Activated CD4-positive, alpha-beta T cell treated with anti-CD3 and anti-CD28 coated beads, Interleukin-2, amount 10 ng/mL, durations not matched to agents 24 days and 14 days (primary cell): ENCODE measurements around the gene GAB3. TPM values are rescaled to one million over a fixed set of nuclear protein-coding genes. Genes with fewer than 3 reads are reported as not detected.
"Not testable (repeated sequence)": the region's sequence is repeated elsewhere in the genome, so short reads cannot be mapped to it uniquely, and the experiment has no call there.

Source experiments
- DNase-seq: peaks from one replicate; pipeline ENCODE4 v3.0.0; 2022
- H3K27ac Mint-ChIP-seq: one replicate; pipeline ENCODE4 v1.8.0; 2022; ENCODE audit warnings: mild to moderate bottlenecking, mixed read lengths
- H3K27me3 Mint-ChIP-seq: one replicate; pipeline ENCODE4 v1.8.0; 2022; ENCODE audit warnings: mixed read lengths
- H3K36me3 Mint-ChIP-seq: one replicate; pipeline ENCODE4 v1.8.0; 2022; ENCODE audit warnings: low read depth, mild to moderate bottlenecking, mixed read lengths
- H3K4me1 Mint-ChIP-seq: one replicate; pipeline ENCODE4 v1.8.0; 2021; ENCODE audit warnings: mixed read lengths
- H3K4me3 Mint-ChIP-seq: one replicate; pipeline ENCODE4 v1.8.0; 2022; ENCODE audit warnings: mild to moderate bottlenecking, moderate library complexity, mixed read lengths
- H3K9me3 Mint-ChIP-seq: one replicate; pipeline ENCODE4 v1.8.0; 2021; ENCODE audit warnings: mixed read lengths
- intact Hi-C: fragments of 100-400 bp; cut with micrococcal nuclease; formaldehyde crosslinking; loops from one replicate; pipeline ENCODE4 v1.15.1; 2023
- total RNA-seq: library from RNA; stranded (reverse); gene quantifications from 2 replicates; pipeline ENCODE4 v1.2.3, GENCODE V29; 2022

The GAB3 gene
- total RNA-seq, 1 donor from 2014 or later, result 3.5 TPM

DNA sequence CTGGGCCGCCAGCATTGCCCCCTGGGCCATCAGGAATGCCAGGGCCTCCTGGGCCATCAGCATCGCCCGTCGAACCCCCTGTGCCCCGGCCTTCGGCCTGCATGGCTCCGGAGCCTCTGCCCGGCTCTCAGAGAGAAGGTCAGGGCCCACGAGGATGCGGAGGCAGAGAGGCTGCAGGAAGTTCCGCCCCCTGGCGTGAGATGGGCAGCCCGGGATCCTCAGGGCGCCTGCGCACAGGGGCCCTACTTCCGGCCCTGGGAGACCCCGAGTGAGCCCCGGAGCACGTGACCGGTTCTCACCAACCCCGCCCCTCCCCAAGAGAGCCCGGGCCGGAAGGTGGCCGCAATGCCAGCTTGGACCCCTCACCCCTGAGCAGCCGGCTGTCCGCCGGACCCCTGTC is 97.5 kb downstream of the GAB3 start, which contains the start of gene CTAG2:
Gene CTAG2, minus strand, starts transcription at position 167 of the 400 bp plus-strand sequence. Its CDS starts 64 bp downstream, at position 103.
- H3K4me3 Mint-ChIP-seq, intact Hi-C loops, H3K36me3 Mint-ChIP-seq, H3K27me3 Mint-ChIP-seq, H3K9me3 Mint-ChIP-seq, H3K27ac Mint-ChIP-seq, DNase-seq, H3K4me1 Mint-ChIP-seq: not testable (repeated sequence)

DNA sequence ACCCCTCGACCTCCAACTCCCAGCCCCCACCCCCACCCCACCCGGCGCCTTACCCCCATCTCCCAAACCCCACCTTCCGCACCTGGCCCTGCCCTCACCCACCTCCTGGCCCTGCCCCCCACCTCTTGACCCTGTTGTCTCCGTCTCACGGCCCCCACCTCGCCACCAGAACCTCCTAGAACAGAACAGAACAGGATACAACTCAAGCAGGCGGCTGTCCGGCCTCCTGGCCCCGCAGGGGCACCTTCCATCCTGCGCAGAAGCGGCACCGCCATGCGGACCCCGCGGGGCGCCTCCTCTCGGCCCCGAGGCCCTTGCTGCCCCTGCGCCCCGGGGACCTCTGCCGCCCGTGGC is 97.9 kb downstream of the GAB3 start:
- Mint-ChIP-seq H3K4me1 (no peaks in the 10 kb centered on the region), H3K4me3 (no peak overlapping the region), H3K36me3 (no peaks in the 10 kb centered on the region), H3K9me3 (no peaks in the 10 kb centered on the region), H3K27ac (no peak overlapping the region), H3K27me3 (no peaks in the 10 kb centered on the region)
- no peak for DNase-seq
- intact Hi-C loops, result no loop called here

DNA sequence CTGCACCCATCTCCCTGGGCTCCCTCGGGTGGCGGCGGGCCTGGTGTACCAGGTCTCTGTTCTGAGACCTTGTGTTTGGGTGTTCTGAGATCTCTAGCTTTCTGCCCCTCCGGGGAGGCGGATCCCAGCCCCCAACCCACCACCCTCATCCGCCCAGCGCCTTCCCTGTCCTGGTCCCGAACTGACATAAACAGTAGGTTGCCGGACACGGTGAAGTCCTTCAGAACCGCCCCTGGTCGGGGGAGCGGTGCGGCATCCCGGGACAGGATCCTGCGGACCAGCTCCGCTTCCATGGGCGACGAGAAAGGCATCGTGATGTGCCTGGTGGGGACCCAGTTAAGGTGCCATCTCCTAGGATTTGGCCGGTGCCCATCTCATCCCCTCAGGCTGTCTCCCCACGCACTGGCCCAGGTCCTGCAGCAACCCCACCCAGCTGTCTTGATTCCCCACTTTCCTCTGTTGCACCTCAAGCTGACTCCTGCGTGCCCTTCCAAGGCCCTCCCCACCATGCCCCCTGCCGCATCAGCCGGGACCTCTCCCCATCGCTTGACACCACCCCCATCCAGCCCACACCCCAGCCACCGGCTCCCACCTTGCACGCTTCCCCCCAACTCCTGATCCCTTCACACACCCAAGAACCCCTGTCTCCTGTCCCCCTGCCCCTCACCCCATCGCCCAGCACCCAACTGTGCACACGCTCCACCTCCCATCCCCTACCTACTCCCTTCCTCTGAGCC is 98.4 kb downstream of the GAB3 start:
- no peaks in the 10 kb centered on the region for H3K27me3 Mint-ChIP-seq
- no peaks in the 10 kb centered on the region for H3K36me3 Mint-ChIP-seq
- no peak overlapping the region for H3K4me3 Mint-ChIP-seq
- H3K27ac Mint-ChIP-seq, result no peak overlapping the region
- no peaks in the 10 kb centered on the region for H3K9me3 Mint-ChIP-seq
- DNase-seq, result no peak
- intact Hi-C loops, result no loop called here
- no peaks in the 10 kb centered on the region for H3K4me1 Mint-ChIP-seq

DNA sequence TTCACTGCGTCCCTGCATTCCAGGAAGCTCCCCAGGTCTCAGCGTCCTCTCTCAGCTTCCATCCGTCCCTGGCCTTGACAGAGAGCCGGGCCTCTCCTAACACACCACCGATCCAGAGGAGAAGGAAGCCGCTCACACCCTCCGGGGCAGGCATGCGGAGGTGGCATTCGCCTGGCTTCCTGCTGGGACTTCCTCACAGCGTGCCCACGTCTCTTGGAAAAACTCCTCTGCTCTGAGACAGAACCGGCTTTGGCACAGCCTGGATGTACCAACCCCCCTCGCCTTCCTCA is 100.7 kb downstream of the GAB3 start:
- Mint-ChIP-seq H3K27ac (no peak overlapping the region), H3K36me3 (no peaks in the 10 kb centered on the region), H3K4me1 (no peaks in the 10 kb centered on the region), H3K4me3 (no peak overlapping the region), H3K27me3 (no peaks in the 10 kb centered on the region), H3K9me3 (no peaks in the 10 kb centered on the region)
- no peak for DNase-seq
- intact Hi-C loops, result no loop called here

DNA sequence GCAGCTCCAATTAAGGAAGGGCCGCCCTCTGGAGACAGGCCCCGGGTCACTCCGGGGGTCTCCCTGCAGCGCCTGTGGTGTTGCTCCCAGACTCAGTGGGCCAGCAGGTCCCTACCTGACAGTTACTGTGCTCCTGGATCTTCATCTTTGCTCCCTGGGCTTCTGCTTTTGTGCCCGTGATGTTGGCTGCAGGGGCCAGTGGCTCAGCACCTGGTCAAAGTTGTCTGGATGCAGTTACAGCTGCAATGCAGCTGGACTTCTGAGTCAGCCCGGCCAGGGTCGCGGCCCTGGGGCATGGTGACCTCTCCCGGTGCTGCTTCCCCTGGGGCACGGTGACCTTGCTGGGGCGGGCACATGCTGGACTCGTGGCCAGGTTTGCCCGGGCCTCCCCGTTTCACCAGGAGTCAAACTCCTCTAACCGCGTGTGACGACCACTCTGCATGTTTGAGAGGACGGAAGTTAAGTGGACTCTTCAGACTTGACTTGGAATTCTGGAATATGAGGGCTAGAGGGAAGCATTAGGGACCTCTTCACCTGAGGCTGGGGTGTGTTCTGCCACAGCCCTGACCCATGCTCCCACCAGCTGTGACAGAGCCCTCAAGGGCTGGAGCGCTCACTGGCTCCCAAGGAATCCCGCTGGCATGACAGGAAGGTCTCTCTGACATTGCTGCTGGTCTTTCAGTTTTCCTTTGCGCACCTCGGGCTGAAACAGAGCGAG is 101.2 kb downstream of the GAB3 start:
- H3K4me1 Mint-ChIP-seq, result no peaks in the 10 kb centered on the region
- DNase-seq, result no peak
- H3K36me3 Mint-ChIP-seq, result no peaks in the 10 kb centered on the region
- no peak overlapping the region for H3K4me3 Mint-ChIP-seq
- H3K9me3 Mint-ChIP-seq, result no peaks in the 10 kb centered on the region
- H3K27me3 Mint-ChIP-seq, result no peaks in the 10 kb centered on the region
- intact Hi-C loops, result no loop called here
- H3K27ac Mint-ChIP-seq, result no peak overlapping the region

DNA sequence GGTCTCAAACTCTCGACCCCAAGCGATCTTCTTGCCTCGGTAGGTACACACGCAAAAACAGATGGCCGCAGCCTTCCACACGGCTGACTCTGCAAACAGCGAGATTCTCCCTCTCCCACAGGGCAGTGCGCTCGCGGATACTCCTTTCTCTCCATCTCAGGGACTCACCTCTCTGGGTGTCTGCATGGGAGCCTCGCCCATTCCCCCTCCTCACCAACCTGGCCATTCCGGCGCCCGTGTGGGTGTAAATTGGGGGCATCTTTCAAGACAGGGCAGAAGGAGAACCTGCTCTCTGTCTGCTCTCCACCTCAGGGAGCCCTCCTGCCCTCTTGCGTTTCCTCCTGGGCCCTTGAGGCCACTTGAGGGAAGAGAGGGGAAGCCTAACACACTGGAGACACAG is 101.9 kb downstream of the GAB3 start:
- DNase-seq, result no peak
- Mint-ChIP-seq H3K36me3 (no peaks in the 10 kb centered on the region), H3K4me1 (no peaks in the 10 kb centered on the region), H3K4me3 (no peak overlapping the region), H3K9me3 (no peaks in the 10 kb centered on the region), H3K27ac (no peak overlapping the region), H3K27me3 (no peaks in the 10 kb centered on the region)
- intact Hi-C loops, result no loop called here

DNA sequence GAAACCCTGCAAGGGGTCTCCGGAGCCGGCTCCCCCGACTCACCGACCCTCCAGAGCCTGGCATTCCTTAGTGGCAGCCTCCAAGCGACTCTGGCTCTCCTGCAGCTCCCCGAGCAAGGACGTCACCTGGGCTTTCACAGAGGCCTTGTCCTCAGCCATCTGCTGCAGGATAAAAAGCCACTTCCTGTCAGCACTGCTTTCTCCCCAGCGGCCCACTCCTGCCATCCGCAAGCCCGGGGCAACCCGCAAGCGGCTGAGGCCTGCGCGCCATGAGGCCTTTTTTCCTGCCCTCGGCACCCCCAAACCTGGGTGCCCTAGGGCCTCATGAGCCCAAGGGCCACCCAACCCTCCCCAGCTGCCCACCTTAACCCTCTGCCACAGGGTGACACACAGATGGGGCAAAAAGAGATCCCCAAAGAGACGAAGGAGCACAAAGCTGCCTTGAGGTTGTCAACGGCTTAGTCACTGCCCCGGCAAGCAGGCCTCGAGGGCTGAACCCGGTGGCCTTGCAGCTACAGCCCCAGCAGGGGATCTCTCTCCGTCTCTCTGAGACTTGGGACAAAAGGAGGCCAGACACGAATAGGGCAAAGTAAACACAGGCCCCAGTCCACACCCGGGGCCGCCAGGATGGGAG is 105.0 kb downstream of the GAB3 start:
- H3K27ac Mint-ChIP-seq, H3K9me3 Mint-ChIP-seq, H3K4me3 Mint-ChIP-seq, H3K36me3 Mint-ChIP-seq, H3K4me1 Mint-ChIP-seq, DNase-seq, H3K27me3 Mint-ChIP-seq, intact Hi-C loops: not testable (repeated sequence)

DNA sequence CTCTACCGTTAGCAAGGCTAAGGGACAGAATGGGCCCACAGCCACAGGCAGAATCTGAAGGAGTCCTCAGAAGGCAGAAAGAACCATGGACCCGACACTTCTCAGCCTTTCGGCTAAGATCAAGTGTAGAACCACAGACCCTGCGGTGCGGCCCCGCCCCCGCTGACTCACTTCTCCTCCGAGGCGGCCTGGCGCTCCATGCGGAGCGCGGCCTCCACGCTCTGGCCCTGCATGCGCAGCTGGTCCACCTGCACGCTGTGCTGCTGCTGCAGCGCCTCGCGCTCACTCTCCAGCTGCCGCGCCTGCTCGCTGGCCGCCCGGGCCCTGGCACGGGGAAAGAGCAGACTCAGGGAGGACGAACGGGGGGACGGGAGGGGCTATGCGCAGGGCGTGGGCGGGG is 107.2 kb downstream of the GAB3 start:
- H3K27ac Mint-ChIP-seq, H3K9me3 Mint-ChIP-seq, H3K36me3 Mint-ChIP-seq, intact Hi-C loops, DNase-seq, H3K27me3 Mint-ChIP-seq, H3K4me3 Mint-ChIP-seq, H3K4me1 Mint-ChIP-seq: not testable (repeated sequence)

DNA sequence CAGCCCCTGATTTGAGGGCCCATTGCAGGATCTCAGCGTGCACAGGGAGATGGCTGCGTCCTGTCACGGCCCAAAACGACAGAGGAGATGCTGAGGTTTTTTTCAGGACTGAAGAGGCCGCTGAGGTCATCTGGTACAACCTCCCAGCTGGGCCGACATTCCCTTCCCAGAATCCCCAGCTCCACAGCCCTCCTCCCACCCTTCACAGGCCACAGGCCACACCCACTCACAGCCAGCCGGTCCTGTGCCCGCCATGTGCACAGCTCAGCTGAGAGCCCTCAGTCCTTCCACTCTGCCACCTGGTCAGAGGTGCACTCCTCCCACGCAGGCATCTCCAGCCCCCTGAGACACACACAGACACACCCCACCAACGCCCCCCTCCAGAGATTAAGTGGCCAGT is 109.1 kb downstream of the GAB3 start:
- H3K36me3 Mint-ChIP-seq, DNase-seq, H3K27me3 Mint-ChIP-seq, H3K27ac Mint-ChIP-seq, intact Hi-C loops, H3K4me1 Mint-ChIP-seq, H3K9me3 Mint-ChIP-seq, H3K4me3 Mint-ChIP-seq: not testable (repeated sequence)

DNA sequence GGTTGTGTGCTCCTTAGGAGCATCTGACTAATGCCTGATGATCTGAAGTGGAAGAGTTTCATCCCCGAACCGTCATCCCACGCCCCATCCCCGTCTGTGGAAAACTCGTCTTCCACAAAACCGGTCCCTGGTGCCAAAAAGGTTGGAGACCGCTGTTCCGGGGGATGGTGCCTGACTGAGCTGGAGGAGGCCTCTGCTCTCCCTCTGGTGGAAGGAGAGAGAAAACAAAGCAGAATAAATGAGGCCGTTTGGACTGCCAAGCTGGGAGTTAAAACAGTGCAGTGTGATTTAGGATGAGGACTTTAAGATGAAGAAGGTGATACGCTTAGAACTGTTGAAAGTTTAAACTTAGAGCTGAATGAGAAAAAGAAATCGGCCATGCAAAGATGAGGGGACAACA is 117.2 kb downstream of the GAB3 start:
- H3K9me3 Mint-ChIP-seq, intact Hi-C loops, H3K27ac Mint-ChIP-seq, H3K4me3 Mint-ChIP-seq, H3K36me3 Mint-ChIP-seq, H3K4me1 Mint-ChIP-seq, H3K27me3 Mint-ChIP-seq, DNase-seq: not testable (repeated sequence)

DNA sequence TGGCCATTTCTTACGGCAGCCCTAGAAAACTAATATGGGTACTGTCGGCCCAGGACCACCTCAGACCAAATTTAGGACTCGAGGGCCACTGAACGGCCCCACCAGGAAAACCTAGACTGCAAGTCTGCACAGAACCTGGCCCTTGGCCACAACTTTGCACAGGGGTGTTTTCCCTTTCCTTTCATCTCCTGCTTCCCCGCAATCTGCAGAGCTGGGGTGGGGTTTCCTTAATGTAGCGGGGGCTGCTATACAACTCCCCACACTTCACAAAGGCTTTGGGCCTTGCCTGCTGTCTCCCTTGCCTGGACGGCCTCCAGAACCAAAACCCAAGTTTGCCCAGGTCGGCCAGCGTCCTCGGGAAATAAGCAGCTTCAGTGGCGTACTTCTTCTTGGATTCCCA is 119.9 kb downstream of the GAB3 start:
- H3K9me3 Mint-ChIP-seq, intact Hi-C loops, H3K4me3 Mint-ChIP-seq, H3K36me3 Mint-ChIP-seq, H3K4me1 Mint-ChIP-seq, DNase-seq, H3K27me3 Mint-ChIP-seq, H3K27ac Mint-ChIP-seq: not testable (repeated sequence)

DNA sequence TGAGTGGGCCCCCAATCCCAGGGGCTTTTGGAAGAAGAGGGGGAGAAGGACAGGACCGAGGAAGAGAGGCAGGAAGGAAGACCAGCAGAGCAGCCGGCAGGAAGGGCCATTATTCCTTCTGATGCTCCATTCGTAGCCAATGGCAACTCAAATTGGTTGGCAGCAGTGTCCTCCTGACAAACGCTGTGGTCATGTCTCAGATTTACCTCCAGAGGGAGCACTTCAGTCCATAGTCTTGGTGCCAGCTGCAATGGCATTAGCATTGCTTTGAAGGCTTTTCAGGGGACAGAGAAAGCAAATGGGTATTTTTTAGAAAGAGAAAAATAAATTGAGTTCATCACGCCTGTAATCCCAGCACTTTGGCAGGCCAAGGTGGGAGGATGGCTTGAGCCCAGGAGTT is 121.9 kb downstream of the GAB3 start:
- H3K27me3 Mint-ChIP-seq, H3K4me3 Mint-ChIP-seq, H3K36me3 Mint-ChIP-seq, H3K4me1 Mint-ChIP-seq, DNase-seq, H3K9me3 Mint-ChIP-seq, H3K27ac Mint-ChIP-seq, intact Hi-C loops: not testable (repeated sequence)
